GM12878 (cell line): ENCODE data around the gene HS3ST3B1. TPM values are rescaled to one million over a fixed set of nuclear protein-coding genes. Genes with fewer than 3 reads are reported as not detected.

Source experiments
- ATAC-seq: fragments of 200-7000 bp; cut with Tn5 transposase; 3 replicates; pipeline ENCODE4 v1.9.1; 2020; ENCODE audit warnings: mild to moderate bottlenecking, moderate library complexity
- BruUV-seq: library from RNA; stranded (reverse); fragments of 400-500 nt; replicated peaks from 2 replicates; lab custom pipeline; 2021; lab: Mats Ljungman, UMichigan
- CTCF ChIA-PET: fragments of 300-600 bp; sonication (Branson Sonifier 250); formaldehyde crosslinking; extraction: SDS; loops from one replicate; lab custom pipeline; 2021; ENCODE audit warnings: inconsistent platforms; lab: Yijun Ruan, JAX
- POLR2A ChIA-PET: fragments of 350-600 bp; formaldehyde crosslinking; extraction: SDS; loops from one replicate; lab custom pipeline; 2021; ENCODE audit warnings: inconsistent platforms; lab: Charles Lee
- RAD21 ChIA-PET: fragments of 300-600 bp; sonication (Branson Sonifier 250); formaldehyde crosslinking; loops from one replicate; lab custom pipeline; 2023; ENCODE audit warnings: antibody characterized with exemption; ENCODE audit not compliant: unreplicated experiment; lab: Charles Lee
- SMC1A ChIA-PET: fragments of 300-600 bp; sonication (Branson Sonifier 250); formaldehyde crosslinking; loops from one replicate; lab custom pipeline; 2023; ENCODE audit not compliant: unreplicated experiment, uncharacterized antibody; lab: Charles Lee
- DNase-seq: peaks from one replicate; pipeline ENCODE4 v3.0.0-alpha.2; 2011; ENCODE audit warnings: low read depth, low spot score
- FAIRE-seq: peaks from 3 replicates; lab custom pipeline; 2011; peaks lifted over from hg19 to GRCh38; lab: Jason Lieb, UNC
- H2AFZ ChIP-seq: 2 replicates; pipeline ENCODE4 v1.6.0; 2011; ENCODE audit warnings: low read depth, low read length, control low read depth; ENCODE audit not compliant: control insufficient read depth
- H3K27ac ChIP-seq: 2 replicates; pipeline ENCODE4 v1.5.1; 2011; ENCODE audit warnings: control low read depth; ENCODE audit not compliant: control insufficient read depth, insufficient read depth
- H3K27me3 ChIP-seq, 2 experiments: replicated peaks in 1 of 2; 2 replicates each; pipeline versions ENCODE4 v1.6.0 to v1.6.1; 2011; ENCODE audit warnings: low read length in 1 of 2; ENCODE audit not compliant: control insufficient read depth in 2 of 2, insufficient read depth in 2 of 2
- H3K36me3 ChIP-seq, 2 experiments: 2 replicates each; pipeline ENCODE4 v1.5.1; 2011; ENCODE audit warnings: low read length in 1 of 2; ENCODE audit not compliant: control insufficient read depth in 2 of 2, insufficient read depth in 2 of 2
- H3K4me1 ChIP-seq: 2 replicates; pipeline ENCODE4 v1.6.1; 2011; ENCODE audit warnings: mild to moderate bottlenecking, low read length, moderate library complexity, mixed read lengths; ENCODE audit not compliant: control insufficient read depth, insufficient read depth
- H3K4me2 ChIP-seq: 2 replicates; pipeline ENCODE4 v1.6.0; 2011; ENCODE audit warnings: control low read depth; ENCODE audit not compliant: control insufficient read depth, insufficient read depth
- H3K4me3 ChIP-seq: fragments of 200-600 bp; sonication (generic); 2 replicates; pipeline ENCODE4 v1.5.1; 2016
- H3K79me2 ChIP-seq: 2 replicates; pipeline ENCODE4 v1.6.0; 2011; ENCODE audit warnings: low read length; ENCODE audit not compliant: control insufficient read depth, insufficient read depth
- H3K9ac ChIP-seq: 2 replicates; pipeline ENCODE4 v1.8.0; 2011; ENCODE audit warnings: low read length, control low read depth, mixed read lengths; ENCODE audit not compliant: control insufficient read depth, insufficient read depth
- H3K9me3 ChIP-seq: replicated peaks from 3 replicates; pipeline ENCODE4 v1.5.1; 2011; ENCODE audit warnings: mild to moderate bottlenecking, low read length; ENCODE audit not compliant: control insufficient read depth, insufficient read depth
- H4K20me1 ChIP-seq: 2 replicates; pipeline ENCODE4 v1.6.0; 2011; ENCODE audit not compliant: control insufficient read depth, insufficient read depth
- TCF12 ChIP-seq: IDR thresholded peaks from 2 replicates; pipeline ENCODE4 v1.6.1; 2011; ENCODE audit warnings: low read depth, mild to moderate bottlenecking, low read length
- WGBS: methylation state at CpG from one replicate; pipeline ENCODE4 v1.1.6; 2016; ENCODE audit warnings: low lambda C conversion rate; ENCODE audit not compliant: insufficient replicate concordance, insufficient coverage; ENCODE audit errors: missing lambda C conversion rate; 5-methylcytosine and 5-hydroxymethylcytosine counted together
- in situ Hi-C: fragments of 300-500 bp; cut with MboI; formaldehyde crosslinking; loops from 9 replicates; pipeline ENCODE4 v1.14.3; 2018; ENCODE audit warnings: mixed read lengths
- intact Hi-C: fragments of 100-400 bp; cut with micrococcal nuclease; formaldehyde crosslinking; loops from one replicate; pipeline ENCODE4 v1.14.2; 2022; ENCODE audit not compliant: unreplicated experiment
- polyA plus RNA-seq, 11 experiments: library from polyadenylated mRNA; depleted of rRNA in 4 of 11; unstranded in 6 of 11; stranded (reverse) in 5 of 11; fragments of >200 nt; fragmentation: Nextera tagmentation in 4 of 11; fragmentation: Illumina TruSeq in 1 of 11; extraction: Ambion mirVana in 4 of 11; extraction: Trizol in 1 of 11; gene quantifications; 1 replicate in 1 of 11; 2 replicates in 10 of 11; pipeline versions ENCODE4 v1.2.1 to v1.2.3, GENCODE V29; 2011 to 2016; ENCODE audit warnings: inconsistent platforms in 2 of 11, missing spikeins in 2 of 11, low read depth in 1 of 11
- total RNA-seq, 4 experiments: library from RNA; depleted of rRNA in 3 of 4; stranded (reverse); fragments of >200 nt in 3 of 4; fragmentation: Illumina TruSeq in 1 of 4; extraction: Trizol in 1 of 4; gene quantifications; 2 replicates each; pipeline versions ENCODE4 v1.2.1 to v1.2.3, GENCODE V29; 2013 to 2021
- TF ChIP-seq, protein P1 (sequence below): IDR thresholded peaks from 2 replicates; pipeline ENCODE4 v1.6.1; 2012; ENCODE audit warnings: improper control_type of control experiment, low read depth, low read length; ENCODE audit not compliant: insufficient replicate concordance

Gene HS3ST3B1
- total and polyA plus RNA-seq, 10 of the 15 experiments (the other 5 are each of a cell fraction or from before 2014, with no cell fraction given) = 0.03 to 0.14 (median 0.06) TPM; not detected in 3

DNA sequence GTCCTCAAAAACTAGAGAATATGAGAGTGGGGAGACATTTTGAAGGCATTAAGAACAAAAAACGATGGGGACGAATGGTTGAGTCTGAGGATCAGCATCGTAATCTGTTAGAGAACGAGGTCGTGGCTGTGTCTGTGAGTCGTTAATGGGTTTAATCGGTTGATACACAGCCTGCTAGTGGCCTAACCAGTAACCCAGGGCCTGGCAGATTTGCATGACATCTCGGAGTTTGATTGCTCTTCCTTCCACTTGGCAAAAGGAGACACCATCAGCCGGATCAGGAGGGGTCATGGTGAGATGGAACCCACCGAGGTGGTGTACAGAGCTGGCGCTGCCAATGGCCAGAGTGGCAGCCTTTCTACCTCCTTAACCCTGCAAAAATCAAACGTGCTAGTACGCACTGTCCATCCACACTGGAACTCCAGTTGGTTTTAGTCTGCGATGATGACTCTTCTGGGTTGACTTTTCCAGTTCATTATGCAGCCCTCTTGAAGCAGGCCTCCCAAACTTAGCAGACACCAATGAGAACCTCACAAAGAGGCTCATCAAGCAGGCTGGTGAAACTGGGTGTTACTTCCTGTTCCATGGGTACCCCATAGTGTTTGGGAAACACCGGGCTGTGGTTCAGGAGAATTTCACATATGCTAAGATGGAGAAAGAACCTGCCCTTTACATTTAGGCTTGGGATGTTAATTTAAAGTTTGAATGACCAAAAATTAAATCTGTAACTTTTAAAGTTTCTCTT lies 4.1 kb downstream of the HS3ST3B1 start:
- no peak overlapping the region for H2AFZ ChIP-seq
- H3K4me2 ChIP-seq = no peak overlapping the region
- no peak for DNase-seq
- FAIRE-seq = no peak
- no peak for ATAC-seq
- no peaks in the 10 kb centered on the region for H3K36me3 ChIP-seq
- TF ChIP-seq, protein P1, sequence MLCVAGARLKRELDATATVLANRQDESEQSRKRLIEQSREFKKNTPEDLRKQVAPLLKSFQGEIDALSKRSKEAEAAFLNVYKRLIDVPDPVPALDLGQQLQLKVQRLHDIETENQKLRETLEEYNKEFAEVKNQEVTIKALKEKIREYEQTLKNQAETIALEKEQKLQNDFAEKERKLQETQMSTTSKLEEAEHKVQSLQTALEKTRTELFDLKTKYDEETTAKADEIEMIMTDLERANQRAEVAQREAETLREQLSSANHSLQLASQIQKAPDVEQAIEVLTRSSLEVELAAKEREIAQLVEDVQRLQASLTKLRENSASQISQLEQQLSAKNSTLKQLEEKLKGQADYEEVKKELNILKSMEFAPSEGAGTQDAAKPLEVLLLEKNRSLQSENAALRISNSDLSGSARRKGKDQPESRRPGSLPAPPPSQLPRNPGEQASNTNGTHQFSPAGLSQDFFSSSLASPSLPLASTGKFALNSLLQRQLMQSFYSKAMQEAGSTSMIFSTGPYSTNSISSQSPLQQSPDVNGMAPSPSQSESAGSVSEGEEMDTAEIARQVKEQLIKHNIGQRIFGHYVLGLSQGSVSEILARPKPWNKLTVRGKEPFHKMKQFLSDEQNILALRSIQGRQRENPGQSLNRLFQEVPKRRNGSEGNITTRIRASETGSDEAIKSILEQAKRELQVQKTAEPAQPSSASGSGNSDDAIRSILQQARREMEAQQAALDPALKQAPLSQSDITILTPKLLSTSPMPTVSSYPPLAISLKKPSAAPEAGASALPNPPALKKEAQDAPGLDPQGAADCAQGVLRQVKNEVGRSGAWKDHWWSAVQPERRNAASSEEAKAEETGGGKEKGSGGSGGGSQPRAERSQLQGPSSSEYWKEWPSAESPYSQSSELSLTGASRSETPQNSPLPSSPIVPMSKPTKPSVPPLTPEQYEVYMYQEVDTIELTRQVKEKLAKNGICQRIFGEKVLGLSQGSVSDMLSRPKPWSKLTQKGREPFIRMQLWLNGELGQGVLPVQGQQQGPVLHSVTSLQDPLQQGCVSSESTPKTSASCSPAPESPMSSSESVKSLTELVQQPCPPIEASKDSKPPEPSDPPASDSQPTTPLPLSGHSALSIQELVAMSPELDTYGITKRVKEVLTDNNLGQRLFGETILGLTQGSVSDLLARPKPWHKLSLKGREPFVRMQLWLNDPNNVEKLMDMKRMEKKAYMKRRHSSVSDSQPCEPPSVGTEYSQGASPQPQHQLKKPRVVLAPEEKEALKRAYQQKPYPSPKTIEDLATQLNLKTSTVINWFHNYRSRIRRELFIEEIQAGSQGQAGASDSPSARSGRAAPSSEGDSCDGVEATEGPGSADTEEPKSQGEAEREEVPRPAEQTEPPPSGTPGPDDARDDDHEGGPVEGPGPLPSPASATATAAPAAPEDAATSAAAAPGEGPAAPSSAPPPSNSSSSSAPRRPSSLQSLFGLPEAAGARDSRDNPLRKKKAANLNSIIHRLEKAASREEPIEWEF = no peak
- no peak for TF ChIP-seq TCF12
- no peaks in the 10 kb centered on the region; the same call in 2 of the 3 replicates for H3K9me3 ChIP-seq
- in situ Hi-C loops = no loop called here
- H3K27ac ChIP-seq = no peak overlapping the region
- ChIA-PET CTCF (no interaction called here), RAD21 (no interaction called here), POLR2A (no interaction called here), SMC1A (no interaction called here)
- no peaks in the 10 kb centered on the region; the same call in 1 of the 2 replicates for H3K4me1 ChIP-seq
- BruUV-seq = no TSS peak
- no peak overlapping the region for H3K4me3 ChIP-seq
- H3K79me2 ChIP-seq = no peaks in the 10 kb centered on the region
- no peaks in the 10 kb centered on the region for H4K20me1 ChIP-seq
- no peak overlapping the region for H3K9ac ChIP-seq
- intact Hi-C loops = no loop called here
- peaks cover 7 to 22% of the 10 kb centered on the region in 2 experiments for H3K27me3 ChIP-seq
- 52% methylated on average over 15 of the region's 15 CpGs for WGBS
